Measurements from ENCODE around the gene SCARB1.
"Not testable (repeated sequence)": the region's sequence is repeated elsewhere in the genome, so short reads cannot be mapped to it uniquely, and the experiment has no call there.

- TF ChIP-seq CTCF, POLR2A (IDR thresholded peaks at IDR 0.05): not testable (repeated sequence)
These were observed 49.0 kb upstream of the SCARB1 start for GRCh38 chr12:124912529-124913287.
